Ishikawa (cell line): ENCODE measurements around the gene MYRIP.

Experiments
- CEBPB ChIP-seq: IDR thresholded peaks from 2 replicates; pipeline ENCODE4 v1.6.1; 2012
- CREB1 ChIP-seq: IDR thresholded peaks from 2 replicates; pipeline ENCODE4 v1.6.1; 2012; ENCODE audit warnings: low read depth
- EP300 ChIP-seq: IDR thresholded peaks from 2 replicates; pipeline ENCODE4 v1.6.1; 2012; ENCODE audit warnings: borderline replicate concordance
- MAX ChIP-seq: IDR thresholded peaks from 2 replicates; pipeline ENCODE4 v1.6.1; 2012
- NFIC ChIP-seq: IDR thresholded peaks from 2 replicates; pipeline ENCODE4 v1.6.1; 2012
- RAD21 ChIP-seq: IDR thresholded peaks from 2 replicates; pipeline ENCODE4 v1.6.1; 2012; ENCODE audit warnings: low read depth
- REST ChIP-seq: IDR thresholded peaks from 2 replicates; pipeline ENCODE4 v1.6.1; 2012; ENCODE audit warnings: low read depth, mild to moderate bottlenecking
- TAF1 ChIP-seq: IDR thresholded peaks from 2 replicates; pipeline ENCODE4 v1.6.1; 2012; ENCODE audit warnings: low read depth, mild to moderate bottlenecking

DNA sequence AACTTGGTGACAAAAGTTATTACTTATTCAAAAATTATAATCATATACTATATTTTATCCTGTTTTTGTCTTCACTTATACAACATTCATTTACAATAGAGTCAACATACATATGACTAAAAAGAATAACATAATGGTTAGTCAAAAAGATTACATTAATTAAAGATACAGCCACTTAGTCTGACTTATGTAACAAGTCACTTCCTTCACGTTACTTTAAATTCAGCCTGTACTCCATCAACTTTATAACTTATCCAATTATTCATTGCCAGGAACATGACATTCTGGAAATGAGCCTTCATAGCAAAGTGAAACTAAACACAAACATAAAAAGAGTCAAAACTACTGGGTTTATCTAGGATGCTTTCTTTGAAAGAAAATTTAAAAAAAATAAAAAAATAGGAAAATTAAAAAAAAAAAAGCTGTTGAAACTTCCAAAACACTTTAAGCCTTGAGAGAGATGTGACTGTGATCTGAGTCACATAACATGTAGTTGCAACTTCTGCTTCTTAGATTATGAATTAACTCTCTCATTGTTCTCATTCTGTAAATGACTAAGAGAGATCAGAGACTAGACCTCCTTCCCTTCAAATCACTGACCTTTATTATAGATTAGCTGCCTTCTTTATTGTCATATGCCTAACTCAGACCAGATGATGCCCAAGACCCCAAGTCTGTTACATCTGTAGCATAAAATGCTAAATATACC lies 107.8 kb downstream of the MYRIP start:
- no peak for TF ChIP-seq RAD21
- TF ChIP-seq TAF1: no peak
- TF ChIP-seq EP300: no peak
- no peak for TF ChIP-seq NFIC
- TF ChIP-seq REST: no peak
- TF ChIP-seq MAX: no peak
- no peak for TF ChIP-seq CEBPB
- no peak for TF ChIP-seq CREB1
